ENCODE data around the gene YJEFN3.

YJEFN3 gene

GRCh38 chr19:19513682-19514081 lies 15.0 kb upstream of the YJEFN3 start:
- no peak for TF ChIP-seq CTCF (IDR thresholded peaks at IDR 0.05; ENCODE audit: low read length, missing control alignments)
- no peak for DNase-seq (ENCODE audit: low read depth)
- no peak overlapping the region for H3K4me3 ChIP-seq (replicated peaks; ENCODE audit: low read depth, low read length)

GRCh38 chr19:19514215-19514657 lies 14.5 kb upstream of the YJEFN3 start:
- DNase-seq (ENCODE audit: low read depth), result peak; percentile 69
- no peak for TF ChIP-seq CTCF (IDR thresholded peaks at IDR 0.05; ENCODE audit: low read length, missing control alignments)
- H3K4me3 ChIP-seq (replicated peaks; ENCODE audit: low read depth, low read length), result no peak overlapping the region

- DNase-seq (ENCODE audit: low read depth), result no peak
- H3K4me3 ChIP-seq (replicated peaks; ENCODE audit: low read depth, low read length), result peak within 1 kb of the TSS; percentile 97
- TF ChIP-seq CTCF (IDR thresholded peaks at IDR 0.05; ENCODE audit: low read length, missing control alignments), result no peak
These were observed 13.7 kb upstream of the YJEFN3 start, which contains the start of gene TSSK6 for GRCh38 chr19:19514881-19515641. TSS of gene TSSK6 (minus strand) at chr19:19515548. CDS start at chr19:19515427, 121 bp downstream.

- peak; percentile 94 for DNase-seq (ENCODE audit: low read depth)
- H3K4me3 ChIP-seq (replicated peaks; ENCODE audit: low read depth, low read length), result peak within 1 kb of the TSS; percentile 97
- no peak for TF ChIP-seq CTCF (IDR thresholded peaks at IDR 0.05; ENCODE audit: low read length, missing control alignments)
These were observed 12.8 kb upstream of the YJEFN3 start, which contains the start of gene NDUFA13 for GRCh38 chr19:19515642-19516519. TSS of gene NDUFA13 (plus strand) at chr19:19516225. CDS start at chr19:19516239, 14 bp downstream.

- H3K4me3 ChIP-seq (replicated peaks; ENCODE audit: low read depth, low read length), result peak overlapping the region; percentile 97
- no peak for DNase-seq (ENCODE audit: low read depth)
- no peak for TF ChIP-seq CTCF (IDR thresholded peaks at IDR 0.05; ENCODE audit: low read length, missing control alignments)
These were observed 11.5 kb upstream of the YJEFN3 start for GRCh38 chr19:19517235-19517619.

GRCh38 chr19:19520989-19521388 lies 7.7 kb upstream of the YJEFN3 start:
- H3K4me3 ChIP-seq (replicated peaks; ENCODE audit: low read depth, low read length), result no peak overlapping the region
- DNase-seq (ENCODE audit: low read depth), result no peak
- no peak for TF ChIP-seq CTCF (IDR thresholded peaks at IDR 0.05; ENCODE audit: low read length, missing control alignments)
